ENCODE results near the gene DEK.

GRCh38 chr6:18185624-18186023, 78.7 kb downstream of the DEK start:
- TF ChIP-seq, protein P1, sequence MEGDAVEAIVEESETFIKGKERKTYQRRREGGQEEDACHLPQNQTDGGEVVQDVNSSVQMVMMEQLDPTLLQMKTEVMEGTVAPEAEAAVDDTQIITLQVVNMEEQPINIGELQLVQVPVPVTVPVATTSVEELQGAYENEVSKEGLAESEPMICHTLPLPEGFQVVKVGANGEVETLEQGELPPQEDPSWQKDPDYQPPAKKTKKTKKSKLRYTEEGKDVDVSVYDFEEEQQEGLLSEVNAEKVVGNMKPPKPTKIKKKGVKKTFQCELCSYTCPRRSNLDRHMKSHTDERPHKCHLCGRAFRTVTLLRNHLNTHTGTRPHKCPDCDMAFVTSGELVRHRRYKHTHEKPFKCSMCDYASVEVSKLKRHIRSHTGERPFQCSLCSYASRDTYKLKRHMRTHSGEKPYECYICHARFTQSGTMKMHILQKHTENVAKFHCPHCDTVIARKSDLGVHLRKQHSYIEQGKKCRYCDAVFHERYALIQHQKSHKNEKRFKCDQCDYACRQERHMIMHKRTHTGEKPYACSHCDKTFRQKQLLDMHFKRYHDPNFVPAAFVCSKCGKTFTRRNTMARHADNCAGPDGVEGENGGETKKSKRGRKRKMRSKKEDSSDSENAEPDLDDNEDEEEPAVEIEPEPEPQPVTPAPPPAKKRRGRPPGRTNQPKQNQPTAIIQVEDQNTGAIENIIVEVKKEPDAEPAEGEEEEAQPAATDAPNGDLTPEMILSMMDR (IDR thresholded peaks at IDR 0.05), result no peak
- no peak for TF ChIP-seq POLR2A (IDR thresholded peaks at IDR 0.05)
